GM18517 (cell line): ENCODE results near the gene NAP1L4.
A peak's percentile ranks its signal among the peaks of the same experiment; 100 is the strongest.
"Not testable (repeated sequence)": the region's sequence is repeated elsewhere in the genome, so short reads cannot be mapped to it uniquely, and the experiment has no call there.

Experiments
- ATAC-seq: cut with Tn5 transposase; IDR thresholded peaks from one replicate; pipeline ENCODE4 v1.9.1; 2021; ENCODE audit warnings: mild to moderate bottlenecking, moderate library complexity; ENCODE audit not compliant: unreplicated experiment

Gene NAP1L4

GRCh38 chr11:2911785-2912391 lies 80.2 kb downstream of the NAP1L4 start:
- ATAC-seq: no peak

GRCh38 chr11:2911088-2911784 lies 80.9 kb downstream of the NAP1L4 start:
- no peak for ATAC-seq

GRCh38 chr11:2910401-2910955 lies 81.7 kb downstream of the NAP1L4 start:
- no peak for ATAC-seq

GRCh38 chr11:2909133-2909902 lies 82.8 kb downstream of the NAP1L4 start:
- ATAC-seq: no peak

- ATAC-seq: no peak
Measured at GRCh38 chr11:2908130-2908529, 84.0 kb downstream of the NAP1L4 start.

- not testable (repeated sequence) for ATAC-seq
Measured at GRCh38 chr11:2905299-2905698, 86.8 kb downstream of the NAP1L4 start.

- ATAC-seq: no peak
Measured at GRCh38 chr11:2904153-2905052, 87.7 kb downstream of the NAP1L4 start.

- ATAC-seq: no peak
Measured at GRCh38 chr11:2903672-2904011, 88.5 kb downstream of the NAP1L4 start.

- no peak for ATAC-seq
Measured at GRCh38 chr11:2902784-2903671, 89.1 kb downstream of the NAP1L4 start.

GRCh38 chr11:2901854-2902783 lies 90.0 kb downstream of the NAP1L4 start:
- peak; percentile 94 for ATAC-seq

- no peak for ATAC-seq
Measured at GRCh38 chr11:2901196-2901796, 90.8 kb downstream of the NAP1L4 start.

- ATAC-seq: no peak
Measured at GRCh38 chr11:2899080-2899783, 92.9 kb downstream of the NAP1L4 start.

GRCh38 chr11:2898366-2899079 lies 93.6 kb downstream of the NAP1L4 start:
- ATAC-seq: no peak

GRCh38 chr11:2897048-2897447 lies 95.1 kb downstream of the NAP1L4 start:
- no peak for ATAC-seq

- no peak for ATAC-seq
Measured at GRCh38 chr11:2896047-2896446, 96.1 kb downstream of the NAP1L4 start.
